Caco-2 (cell line): Measurements from ENCODE around the gene IL32. TPM values are rescaled to one million over a fixed set of nuclear protein-coding genes. Genes with fewer than 3 reads are reported as not detected.
A peak's percentile ranks its signal among the peaks of the same experiment; 100 is the strongest.

Experiments
- BruUV-seq: library from RNA; stranded (reverse); fragments of 400-500 nt; replicated peaks from 2 replicates; lab custom pipeline; 2021; lab: Mats Ljungman, UMichigan
- CTCF ChIA-PET: fragments of 300-600 bp; sonication (Branson Sonifier 250); formaldehyde crosslinking; loops from one replicate; lab custom pipeline; 2022; ENCODE audit warnings: antibody characterized with exemption; lab: Charles Lee
- POLR2A ChIA-PET: fragments of 300-600 bp; sonication (Branson Sonifier 250); formaldehyde crosslinking; loops from one replicate; lab custom pipeline; 2022; ENCODE audit warnings: antibody characterized with exemption; lab: Charles Lee
- DNase-seq, 2 experiments: peaks; one replicate each; pipeline versions ENCODE4 v3.0.0 to v3.0.0-alpha.2; 2020 to 2022
- H3K27me3 ChIP-seq: replicated peaks from 2 replicates; pipeline ENCODE4 v1.6.0; 2011; ENCODE audit warnings: low read length; ENCODE audit not compliant: control insufficient read depth, insufficient read depth
- H3K36me3 ChIP-seq: 2 replicates; pipeline ENCODE4 v1.5.1; 2011; ENCODE audit warnings: low read length; ENCODE audit not compliant: control insufficient read depth, insufficient read depth
- H3K4me1 ChIP-seq: fragments of 250-450 bp; sonication (Bioruptor Pico); 2 replicates; pipeline ENCODE4 v1.5.1; 2020; ENCODE audit warnings: mild to moderate bottlenecking
- H3K4me3 ChIP-seq: 2 replicates; pipeline ENCODE4 v1.5.1; 2011; ENCODE audit warnings: low read depth, mild to moderate bottlenecking, control low read depth, low read length
- H3K9me3 ChIP-seq: fragments of 250-450 bp; sonication (Bioruptor Pico); 2 replicates; pipeline ENCODE4 v1.5.1; 2020; ENCODE audit warnings: mild to moderate bottlenecking, moderate library complexity
- H3K27ac Mint-ChIP-seq: one replicate; pipeline ENCODE4 v1.8.0; 2022; ENCODE audit warnings: mixed read lengths; ENCODE audit not compliant: unreplicated experiment
- H3K27me3 Mint-ChIP-seq: one replicate; pipeline ENCODE4 v1.8.0; 2022; ENCODE audit warnings: mixed read lengths; ENCODE audit not compliant: insufficient read depth, unreplicated experiment
- H3K36me3 Mint-ChIP-seq: one replicate; pipeline ENCODE4 v1.8.0; 2022; ENCODE audit warnings: mild to moderate bottlenecking, mixed read lengths; ENCODE audit not compliant: insufficient read depth, unreplicated experiment
- H3K4me1 Mint-ChIP-seq: one replicate; pipeline ENCODE4 v1.8.0; 2022; ENCODE audit warnings: low read depth, mixed read lengths; ENCODE audit not compliant: unreplicated experiment
- H3K4me3 Mint-ChIP-seq: one replicate; pipeline ENCODE4 v1.8.0; 2022; ENCODE audit warnings: mild to moderate bottlenecking, moderate library complexity, mixed read lengths; ENCODE audit not compliant: unreplicated experiment
- H3K9me3 Mint-ChIP-seq: one replicate; pipeline ENCODE4 v1.8.0; 2022; ENCODE audit warnings: mixed read lengths; ENCODE audit not compliant: unreplicated experiment
- intact Hi-C: fragments of 100-400 bp; cut with micrococcal nuclease; formaldehyde crosslinking; loops from one replicate; pipeline ENCODE4 v1.10.0; 2022; ENCODE audit not compliant: unreplicated experiment
- total RNA-seq: library from RNA; stranded (reverse); gene quantifications from 2 replicates; pipeline ENCODE4 v1.2.3, GENCODE V29; 2022
- TF ChIP-seq, protein P1 (sequence below), 2 experiments: fragments of 200-600 bp in 1 of 2; IDR thresholded peaks; 1 replicate in 1 of 2; 2 replicates in 1 of 2; pipeline versions ENCODE4 v1.5.1 to v1.8.0; 2011 to 2022; ENCODE audit warnings: antibody characterized with exemption in 1 of 2, control low read depth in 1 of 2, inconsistent platforms in 1 of 2, low read depth in 1 of 2, low read length in 1 of 2, mild to moderate bottlenecking in 1 of 2, moderate library complexity in 1 of 2; ENCODE audit not compliant: insufficient read depth in 1 of 2, severe bottlenecking in 1 of 2, unreplicated experiment in 1 of 2

The IL32 gene
- total RNA-seq, 1 experiment from 2014 or later: 149 TPM

DNA sequence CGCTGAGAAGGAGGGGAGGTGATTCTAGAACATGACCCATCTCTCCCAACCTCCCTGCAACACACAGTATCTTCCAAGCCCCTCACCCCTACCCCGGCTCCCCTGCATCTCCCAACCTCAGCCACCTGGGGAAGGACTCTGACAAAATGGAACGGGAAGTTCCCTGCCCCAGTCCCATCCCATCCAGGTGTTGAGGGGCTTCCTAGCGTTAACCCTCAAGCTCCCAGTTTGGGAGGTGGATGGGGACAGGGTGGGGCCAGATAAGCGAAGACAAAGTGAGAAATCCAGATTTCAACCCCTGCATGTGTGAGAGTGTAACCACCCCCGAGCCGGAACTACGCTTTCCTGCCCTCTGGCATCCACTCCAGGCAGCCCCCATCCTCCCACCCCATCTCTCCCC lies 31.8 kb downstream of the IL32 start:
- H3K4me3 Mint-ChIP-seq: no peak overlapping the region
- DNase-seq: no peak
- Histone ChIP-seq H3K9me3 (no peaks in the 10 kb centered on the region), H3K4me1 (peaks cover 10% of the 10 kb centered on the region), H3K36me3 (no peaks in the 10 kb centered on the region), H3K4me3 (no peak overlapping the region), H3K27me3 (no peaks in the 10 kb centered on the region)
- TF ChIP-seq, protein P1, sequence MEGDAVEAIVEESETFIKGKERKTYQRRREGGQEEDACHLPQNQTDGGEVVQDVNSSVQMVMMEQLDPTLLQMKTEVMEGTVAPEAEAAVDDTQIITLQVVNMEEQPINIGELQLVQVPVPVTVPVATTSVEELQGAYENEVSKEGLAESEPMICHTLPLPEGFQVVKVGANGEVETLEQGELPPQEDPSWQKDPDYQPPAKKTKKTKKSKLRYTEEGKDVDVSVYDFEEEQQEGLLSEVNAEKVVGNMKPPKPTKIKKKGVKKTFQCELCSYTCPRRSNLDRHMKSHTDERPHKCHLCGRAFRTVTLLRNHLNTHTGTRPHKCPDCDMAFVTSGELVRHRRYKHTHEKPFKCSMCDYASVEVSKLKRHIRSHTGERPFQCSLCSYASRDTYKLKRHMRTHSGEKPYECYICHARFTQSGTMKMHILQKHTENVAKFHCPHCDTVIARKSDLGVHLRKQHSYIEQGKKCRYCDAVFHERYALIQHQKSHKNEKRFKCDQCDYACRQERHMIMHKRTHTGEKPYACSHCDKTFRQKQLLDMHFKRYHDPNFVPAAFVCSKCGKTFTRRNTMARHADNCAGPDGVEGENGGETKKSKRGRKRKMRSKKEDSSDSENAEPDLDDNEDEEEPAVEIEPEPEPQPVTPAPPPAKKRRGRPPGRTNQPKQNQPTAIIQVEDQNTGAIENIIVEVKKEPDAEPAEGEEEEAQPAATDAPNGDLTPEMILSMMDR (IDR thresholded peaks at IDR 0.05; ENCODE audit: insufficient read depth in 1 of 2, low read depth in 1 of 2, low read length in 1 of 2, severe bottlenecking in 1 of 2, unreplicated experiment in 1 of 2): no peak
- H3K4me1 Mint-ChIP-seq: peaks cover 14% of the 10 kb centered on the region
- H3K36me3 Mint-ChIP-seq: no peaks in the 10 kb centered on the region
- no peaks in the 10 kb centered on the region for H3K9me3 Mint-ChIP-seq
- no TSS peak for BruUV-seq
- H3K27me3 Mint-ChIP-seq: no peaks in the 10 kb centered on the region
- ChIA-PET POLR2A (no interaction called here), CTCF (interaction anchor here (1.0 to 1.5 kb wide), 3 partner anchors 10 to 66 kb away, joined by 3 to 7 read pairs (median 5); no protein-coding TSS in a partner anchor)
- H3K27ac Mint-ChIP-seq: no peak overlapping the region
- intact Hi-C loops: no loop called here

DNA sequence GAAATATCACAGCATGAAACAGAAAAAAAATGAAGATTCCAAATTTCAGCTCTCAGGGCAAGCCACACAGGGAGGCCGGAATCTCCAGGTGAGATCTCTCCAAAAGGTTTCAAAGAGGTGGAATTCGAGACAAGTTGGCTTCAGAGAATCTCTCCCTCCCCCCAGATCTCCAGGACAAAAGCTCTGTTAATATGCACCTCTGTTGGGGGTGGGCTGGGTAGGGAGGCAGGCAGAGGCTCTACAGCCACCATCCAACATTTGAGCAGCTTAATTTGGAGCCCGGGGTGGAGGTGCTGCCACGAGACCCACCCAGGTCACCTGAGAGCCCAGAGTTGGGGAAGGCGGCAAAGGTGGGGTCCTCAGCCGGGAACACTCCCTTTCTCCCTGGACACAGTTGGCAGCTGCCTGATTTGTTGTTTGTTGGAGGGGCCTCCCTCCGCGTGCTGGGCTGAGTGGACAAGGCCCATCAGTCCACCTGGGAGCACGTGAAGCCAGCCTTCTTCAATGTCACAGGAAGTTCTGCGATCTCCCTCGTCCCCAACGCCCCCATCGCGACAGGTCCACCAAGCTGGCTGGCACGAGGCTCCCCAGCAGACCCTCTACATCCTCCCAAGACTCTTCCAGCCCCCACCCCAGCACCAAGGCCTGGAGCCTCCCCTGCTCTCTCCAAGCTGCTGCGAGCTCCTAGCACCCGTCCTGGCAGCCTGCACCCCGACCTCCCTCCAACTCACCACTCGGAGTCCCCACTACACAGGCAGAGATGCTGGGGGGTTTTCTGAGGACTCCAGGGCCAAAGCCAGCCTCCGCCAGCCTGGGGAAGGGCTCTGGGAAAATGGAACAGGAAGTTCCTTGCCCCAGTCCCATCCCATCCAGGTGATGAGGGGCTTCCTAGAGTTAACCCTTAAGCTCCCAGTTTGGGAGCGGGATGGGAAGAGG lies 33.3 kb downstream of the IL32 start, which contains the start of gene ZSCAN10:
ZSCAN10 (minus strand) TSS at position 836 of the 936 bp plus-strand sequence. CDS start 6,357 bp downstream, outside the sequence.
- no peaks in the 10 kb centered on the region for H3K27me3 ChIP-seq
- H3K4me3 Mint-ChIP-seq: peak within 1 kb of the TSS; percentile 67
- H3K36me3 ChIP-seq: no peaks in the 10 kb centered on the region
- no peak for DNase-seq
- H3K9me3 Mint-ChIP-seq: no peaks in the 10 kb centered on the region
- intact Hi-C loops: no loop called here
- H3K4me3 ChIP-seq: no peak within 1 kb of the TSS
- peaks cover 14% of the 10 kb centered on the region for H3K4me1 Mint-ChIP-seq
- peaks cover 10% of the 10 kb centered on the region for H3K4me1 ChIP-seq
- ChIA-PET CTCF (interaction anchor here (0.5 to 2.3 kb wide), 6 partner anchors 11 to 78 kb away, joined by 3 to 7 read pairs (median 5); no protein-coding TSS in a partner anchor), POLR2A (interaction anchor here (0.6 kb wide), 1 partner anchor 13 kb away, joined by 6 read pairs; no protein-coding TSS in a partner anchor)
- TF ChIP-seq, protein P1 (IDR thresholded peaks at IDR 0.05; ENCODE audit: insufficient read depth in 1 of 2, low read depth in 1 of 2, low read length in 1 of 2, severe bottlenecking in 1 of 2, unreplicated experiment in 1 of 2): no peak
- H3K27me3 Mint-ChIP-seq: no peaks in the 10 kb centered on the region
- H3K36me3 Mint-ChIP-seq: no peaks in the 10 kb centered on the region
- H3K27ac Mint-ChIP-seq: peak within 1 kb of the TSS; percentile 53
- H3K9me3 ChIP-seq: no peaks in the 10 kb centered on the region
- no TSS peak for BruUV-seq

- POLR2A ChIA-PET: no interaction called here
- no peak for DNase-seq
- Mint-ChIP-seq H3K36me3 (no peaks in the 10 kb centered on the region), H3K4me1 (peaks cover 14% of the 10 kb centered on the region), H3K27ac (no peak overlapping the region), H3K9me3 (no peaks in the 10 kb centered on the region), H3K4me3 (no peak overlapping the region), H3K27me3 (no peaks in the 10 kb centered on the region)
- Histone ChIP-seq H3K4me3 (no peak overlapping the region), H3K36me3 (no peaks in the 10 kb centered on the region), H3K4me1 (peaks cover 10% of the 10 kb centered on the region), H3K9me3 (no peaks in the 10 kb centered on the region), H3K27me3 (no peaks in the 10 kb centered on the region)
- intact Hi-C loops: no loop called here
- TF ChIP-seq, protein P1 (IDR thresholded peaks at IDR 0.05; ENCODE audit: insufficient read depth in 1 of 2, low read depth in 1 of 2, low read length in 1 of 2, severe bottlenecking in 1 of 2, unreplicated experiment in 1 of 2): no peak
- CTCF ChIA-PET: interaction anchor here (1.2 to 2.3 kb wide), 3 partner anchors 30 to 41 kb away, joined by 3 to 7 read pairs (median 6); no protein-coding TSS in a partner anchor
- BruUV-seq: no TSS peak
Measured at GRCh38 chr16:3099395-3099731, 33.9 kb downstream of the IL32 start.
